H9 (cell line): ENCODE results near the gene MCFD2. TPM values are rescaled to one million over a fixed set of nuclear protein-coding genes. Genes with fewer than 3 reads are reported as not detected.

Experiments used
- DNase-seq: peaks from one replicate; pipeline ENCODE4 v3.0.0-alpha.2; 2017
- H2AFZ ChIP-seq: one replicate; pipeline ENCODE4 v1.6.1; 2013; ENCODE audit warnings: mild to moderate bottlenecking, low read length, control low read depth, moderate library complexity
- H2AK5ac ChIP-seq: 2 replicates; pipeline ENCODE4 v1.6.1; 2013; ENCODE audit warnings: low read length, control low read depth, mixed read lengths; ENCODE audit not compliant: insufficient read length
- H2BK120ac ChIP-seq: one replicate; pipeline ENCODE4 v1.6.1; 2013; ENCODE audit warnings: low read depth, mild to moderate bottlenecking, low read length, control low read depth, inconsistent platforms; ENCODE audit not compliant: poor library complexity, severe bottlenecking
- H2BK12ac ChIP-seq: 2 replicates; pipeline ENCODE4 v1.6.1; 2013; ENCODE audit warnings: low read length, control low read depth, mixed read lengths, low read depth; ENCODE audit not compliant: insufficient read length
- H2BK15ac ChIP-seq: 2 replicates; pipeline ENCODE4 v1.6.1; 2013; ENCODE audit warnings: low read depth, low read length, control low read depth
- H2BK20ac ChIP-seq: one replicate; pipeline ENCODE4 v1.6.1; 2013; ENCODE audit warnings: low read depth, mild to moderate bottlenecking, low read length, control low read depth, inconsistent platforms; ENCODE audit not compliant: poor library complexity, severe bottlenecking
- H2BK5ac ChIP-seq: 2 replicates; pipeline ENCODE4 v1.6.1; 2013; ENCODE audit warnings: low read length, control low read depth, mixed read lengths; ENCODE audit not compliant: insufficient read length
- H3K14ac ChIP-seq: 2 replicates; pipeline ENCODE4 v1.6.1; 2013; ENCODE audit warnings: low read length, control low read depth; ENCODE audit not compliant: insufficient read depth
- H3K18ac ChIP-seq: 2 replicates; pipeline ENCODE4 v1.6.1; 2013; ENCODE audit warnings: low read depth, mild to moderate bottlenecking, mixed read lengths, low read length, control low read depth; ENCODE audit not compliant: insufficient read length
- H3K23ac ChIP-seq: 2 replicates; pipeline ENCODE4 v1.6.1; 2013; ENCODE audit warnings: low read length, control low read depth, mixed read lengths, low read depth; ENCODE audit not compliant: insufficient read length
- H3K23me2 ChIP-seq: 2 replicates; pipeline ENCODE4 v1.6.1; 2013; ENCODE audit warnings: low read depth, mild to moderate bottlenecking, mixed read lengths, low read length, control low read depth; ENCODE audit not compliant: insufficient read length, poor library complexity, severe bottlenecking
- H3K27ac ChIP-seq: 2 replicates; pipeline ENCODE4 v1.5.1; 2013; ENCODE audit warnings: low read length, control low read depth, mixed read lengths, low read depth; ENCODE audit not compliant: insufficient read length
- H3K27me3 ChIP-seq: 2 replicates; pipeline ENCODE4 v1.6.1; 2013; ENCODE audit warnings: low read length, control low read depth, inconsistent platforms; ENCODE audit not compliant: insufficient read depth
- H3K4ac ChIP-seq: 2 replicates; pipeline ENCODE4 v1.6.1; 2013; ENCODE audit warnings: low read depth, mild to moderate bottlenecking, control low read depth, inconsistent platforms, low read length, moderate library complexity
- H3K4me1 ChIP-seq: 2 replicates; pipeline ENCODE4 v1.6.1; 2013; ENCODE audit warnings: low read length, control low read depth, inconsistent platforms; ENCODE audit not compliant: insufficient read depth
- H3K4me2 ChIP-seq: 2 replicates; pipeline ENCODE4 v1.6.1; 2013; ENCODE audit warnings: low read length, control low read depth, mixed read lengths; ENCODE audit not compliant: insufficient read length, insufficient read depth
- H3K56ac ChIP-seq: 2 replicates; pipeline ENCODE4 v1.6.1; 2013; ENCODE audit warnings: low read depth, mild to moderate bottlenecking, mixed read lengths, low read length, control low read depth; ENCODE audit not compliant: insufficient read length
- H3K79me1 ChIP-seq: 2 replicates; pipeline ENCODE4 v1.6.1; 2013; ENCODE audit warnings: low read depth, mild to moderate bottlenecking, moderate library complexity, low read length, control low read depth, inconsistent platforms; ENCODE audit not compliant: insufficient read depth, poor library complexity, severe bottlenecking
- H3K79me2 ChIP-seq: 2 replicates; pipeline ENCODE4 v1.6.1; 2013; ENCODE audit warnings: low read length, control low read depth, inconsistent platforms; ENCODE audit not compliant: insufficient read depth
- H3K9ac ChIP-seq: 2 replicates; pipeline ENCODE4 v1.6.1; 2013; ENCODE audit warnings: low read length, control low read depth, mixed read lengths; ENCODE audit not compliant: insufficient read length; ENCODE audit errors: extremely low read depth
- H3K9me3 ChIP-seq: one replicate; pipeline ENCODE4 v1.6.1; 2013; ENCODE audit warnings: low read depth, low read length, inconsistent platforms; ENCODE audit not compliant: control insufficient read depth
- H3T11ph ChIP-seq: one replicate; pipeline ENCODE4 v1.6.1; 2013; ENCODE audit warnings: mild to moderate bottlenecking, low read length, control low read depth, inconsistent platforms
- H4K20me1 ChIP-seq: one replicate; pipeline ENCODE4 v1.6.1; 2013; ENCODE audit not compliant: control insufficient read depth, insufficient read length, insufficient read depth
- H4K5ac ChIP-seq: 2 replicates; pipeline ENCODE4 v1.6.1; 2013; ENCODE audit warnings: low read depth, mild to moderate bottlenecking, mixed read lengths, low read length, control low read depth; ENCODE audit not compliant: insufficient read length
- H4K8ac ChIP-seq: replicated peaks from 2 replicates; pipeline ENCODE4 v1.6.1; 2013; ENCODE audit warnings: low read length, control low read depth, mixed read lengths, low read depth; ENCODE audit not compliant: insufficient read length
- H4K91ac ChIP-seq: 2 replicates; pipeline ENCODE4 v1.6.1; 2013; ENCODE audit warnings: low read depth, mild to moderate bottlenecking, moderate library complexity, mixed read lengths, low read length, control low read depth; ENCODE audit not compliant: insufficient read length
- H3K27ac Mint-ChIP-seq, 3 experiments: 2 replicates in 2 of 3; 3 replicates in 1 of 3; pipeline ENCODE4 v1.8.0; 2020 to 2021; ENCODE audit warnings: mixed read lengths in 3 of 3, mild to moderate bottlenecking in 1 of 3, moderate library complexity in 1 of 3
- H3K27me3 Mint-ChIP-seq: 2 replicates; pipeline ENCODE4 v1.8.0; 2021; ENCODE audit warnings: low read depth, mild to moderate bottlenecking, moderate library complexity, mixed read lengths
- H3K36me3 Mint-ChIP-seq, 3 experiments: 2 replicates in 2 of 3; 3 replicates in 1 of 3; pipeline ENCODE4 v1.8.0; 2020 to 2021; ENCODE audit warnings: low read depth in 3 of 3, mixed read lengths in 3 of 3; ENCODE audit not compliant: insufficient read depth in 1 of 3
- H3K4me1 Mint-ChIP-seq, 2 experiments: 2 replicates each; pipeline ENCODE4 v1.8.0; 2020; ENCODE audit warnings: mixed read lengths in 2 of 2
- H3K4me3 Mint-ChIP-seq, 2 experiments: 2 replicates in 1 of 2; 3 replicates in 1 of 2; pipeline ENCODE4 v1.8.0; 2020 to 2021; ENCODE audit warnings: mild to moderate bottlenecking in 2 of 2, mixed read lengths in 2 of 2, moderate library complexity in 1 of 2
- H3K9me3 Mint-ChIP-seq, 2 experiments: 2 replicates in 1 of 2; 3 replicates in 1 of 2; pipeline ENCODE4 v1.8.0; 2020; ENCODE audit warnings: mild to moderate bottlenecking in 2 of 2, mixed read lengths in 2 of 2, moderate library complexity in 1 of 2
- total RNA-seq: library from RNA; stranded (reverse); gene quantifications from 2 replicates; pipeline ENCODE4 v1.2.1, GENCODE V29; 2021
- TF ChIP-seq, protein P1 (sequence below): fragments of 200-600 bp; sonication (generic); conservative IDR thresholded peaks from 3 replicates; pipeline ENCODE4 v1.8.0; 2021; ENCODE audit warnings: antibody characterized with exemption, mild to moderate bottlenecking

Gene MCFD2
- total RNA-seq, 1 experiment from 2014 or later: 64.6 TPM

GRCh38 chr2:46917628-46918027 lies 2.0 kb upstream of the MCFD2 start:
- peaks cover 21 to 23% of the 10 kb centered on the region in 2 experiments for H3K4me1 Mint-ChIP-seq
- Histone ChIP-seq H4K8ac (no peak overlapping the region), H2BK12ac (no peak overlapping the region), H2BK5ac (no peak overlapping the region), H3K9me3 (no peaks in the 10 kb centered on the region), H4K5ac (no peak overlapping the region), H3K9ac (no peak overlapping the region), H2AFZ (no peak overlapping the region), H3K14ac (no peak overlapping the region), H2BK20ac (no peak overlapping the region), H3T11ph (no peak overlapping the region), H2BK15ac (no peak overlapping the region), H3K27me3 (no peaks in the 10 kb centered on the region), H3K4me2 (no peak overlapping the region), H4K20me1 (no peaks in the 10 kb centered on the region), H3K79me2 (peaks cover 8% of the 10 kb centered on the region; the same call in 1 of the 2 replicates), H3K56ac (no peak overlapping the region), H3K23me2 (peaks cover 7% of the 10 kb centered on the region), H3K18ac (no peak overlapping the region), H3K27ac (no peak overlapping the region), H2AK5ac (no peak overlapping the region), H3K4ac (no peak overlapping the region), H2BK120ac (no peak overlapping the region), H3K23ac (no peak overlapping the region), H4K91ac (no peak overlapping the region), H3K4me1 (no peaks in the 10 kb centered on the region), H3K79me1 (peaks cover 2% of the 10 kb centered on the region)
- TF ChIP-seq, protein P1, sequence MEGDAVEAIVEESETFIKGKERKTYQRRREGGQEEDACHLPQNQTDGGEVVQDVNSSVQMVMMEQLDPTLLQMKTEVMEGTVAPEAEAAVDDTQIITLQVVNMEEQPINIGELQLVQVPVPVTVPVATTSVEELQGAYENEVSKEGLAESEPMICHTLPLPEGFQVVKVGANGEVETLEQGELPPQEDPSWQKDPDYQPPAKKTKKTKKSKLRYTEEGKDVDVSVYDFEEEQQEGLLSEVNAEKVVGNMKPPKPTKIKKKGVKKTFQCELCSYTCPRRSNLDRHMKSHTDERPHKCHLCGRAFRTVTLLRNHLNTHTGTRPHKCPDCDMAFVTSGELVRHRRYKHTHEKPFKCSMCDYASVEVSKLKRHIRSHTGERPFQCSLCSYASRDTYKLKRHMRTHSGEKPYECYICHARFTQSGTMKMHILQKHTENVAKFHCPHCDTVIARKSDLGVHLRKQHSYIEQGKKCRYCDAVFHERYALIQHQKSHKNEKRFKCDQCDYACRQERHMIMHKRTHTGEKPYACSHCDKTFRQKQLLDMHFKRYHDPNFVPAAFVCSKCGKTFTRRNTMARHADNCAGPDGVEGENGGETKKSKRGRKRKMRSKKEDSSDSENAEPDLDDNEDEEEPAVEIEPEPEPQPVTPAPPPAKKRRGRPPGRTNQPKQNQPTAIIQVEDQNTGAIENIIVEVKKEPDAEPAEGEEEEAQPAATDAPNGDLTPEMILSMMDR: no peak
- no peaks in the 10 kb centered on the region; the same call in 1 of the 2 replicates for H3K27me3 Mint-ChIP-seq
- H3K9me3 Mint-ChIP-seq: no peaks in the 10 kb centered on the region
- H3K27ac Mint-ChIP-seq: no peak overlapping the region
- peaks cover 3 to 7% (median 6%) of the 10 kb centered on the region in 3 experiments; a peak in 6 of 7 replicates for H3K36me3 Mint-ChIP-seq
- H3K4me3 Mint-ChIP-seq: peak overlapping the region; percentile 90 to 94
- DNase-seq: no peak
